Left cardiac atrium (tissue), 4 donors: Measurements from ENCODE around the gene TRIM24. TPM values are rescaled to one million over a fixed set of nuclear protein-coding genes. Genes with fewer than 3 reads are reported as not detected.

Source experiments
- ATAC-seq, 2 donors: fragments of 200-7000 bp; cut with Tn5 transposase; one replicate each; pipeline ENCODE4 v1.9.1; 2020; ENCODE audit warnings: mild to moderate bottlenecking in 2 of 2, moderate library complexity in 2 of 2
- DNase-seq: peaks from one replicate; pipeline ENCODE4 v3.0.0-alpha.2; 2020
- intact Hi-C, 2 donors: fragments of 100-400 bp; cut with DNase I; formaldehyde crosslinking; loops; one replicate each; pipeline versions ENCODE4 v1.14.1 to v1.15.1; 2022 to 2023
- total RNA-seq, 2 donors: library from RNA; stranded (reverse); fragmentation: NEBNext Ultra II Directional; extraction: Animal tissue kit (Norgen Biotek cat#: 25700); gene quantifications; one replicate each; pipeline ENCODE4 v1.2.1, GENCODE V29; 2021
- donor health status: DM: no; HTN: yes; CAD: no.
- donor health status: DM: no; HTN: yes; CAD: no; lungs with severe emphysema.
- donor health status: DM: yes; HTN: yes; CAD: no.
- donor health status: Dilated cardiomyopathy.

TRIM24 gene
- total RNA-seq, 2 donors from 2014 or later, result 14.9 to 15.2 TPM

DNA sequence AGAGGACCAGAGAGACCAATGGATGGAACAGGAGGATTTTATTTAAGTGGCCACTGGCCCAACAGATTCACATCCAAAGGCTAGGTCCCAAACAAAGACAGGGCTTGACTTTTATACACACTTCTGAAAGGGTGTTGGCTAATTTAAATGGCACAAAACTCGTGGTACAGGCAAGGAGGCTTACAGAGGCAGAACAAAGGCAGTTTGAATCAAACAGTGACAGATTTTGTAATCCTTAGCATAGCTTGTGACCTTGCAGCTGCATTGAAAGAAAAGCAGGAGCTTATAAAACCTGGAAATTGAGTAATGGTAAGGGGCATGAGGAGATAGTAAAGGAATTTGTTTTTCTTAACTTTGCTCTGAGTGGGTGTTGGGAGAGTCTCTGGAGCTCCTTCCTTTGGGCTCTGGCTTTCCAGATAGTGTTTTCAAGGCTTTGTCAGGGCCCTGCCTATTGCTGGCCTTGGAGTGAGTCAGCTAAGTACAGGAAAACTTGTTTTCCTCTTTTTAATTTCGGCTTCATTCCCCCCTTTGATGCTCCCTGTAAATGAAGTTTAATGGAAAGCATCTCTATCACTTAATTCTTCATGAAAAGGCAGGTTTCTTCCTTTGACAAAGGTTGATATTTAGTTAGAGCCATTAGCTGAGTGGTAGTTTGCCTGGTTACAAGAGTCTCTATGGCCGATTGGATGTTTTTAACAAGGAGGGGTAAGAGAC is 96.9 kb downstream of the TRIM24 start:
- no peak for DNase-seq
- intact Hi-C loops, result no loop called here
- no peak for ATAC-seq

DNA sequence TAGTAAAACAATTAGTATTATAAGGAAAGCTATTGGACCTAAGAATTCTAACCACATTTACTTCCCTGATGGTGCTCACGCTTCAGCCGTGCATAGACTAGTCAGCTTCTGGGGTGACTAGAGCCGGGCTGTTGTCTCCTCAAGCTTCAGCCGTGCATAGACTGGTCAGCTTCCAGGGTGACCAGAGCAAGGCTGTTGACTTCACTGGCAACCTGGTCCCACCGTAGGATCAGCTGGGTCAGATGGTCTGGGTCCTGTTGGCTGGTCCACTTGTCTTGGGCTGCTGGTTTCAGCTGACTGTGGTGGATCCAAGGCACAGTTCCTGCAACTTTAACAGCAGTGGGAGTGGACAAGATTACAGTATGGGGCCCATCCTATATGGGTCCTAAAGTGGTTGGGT is 99.4 kb downstream of the TRIM24 start:
- ATAC-seq (no peak), DNase-seq (no peak)
- intact Hi-C loops, result no loop called here

DNA sequence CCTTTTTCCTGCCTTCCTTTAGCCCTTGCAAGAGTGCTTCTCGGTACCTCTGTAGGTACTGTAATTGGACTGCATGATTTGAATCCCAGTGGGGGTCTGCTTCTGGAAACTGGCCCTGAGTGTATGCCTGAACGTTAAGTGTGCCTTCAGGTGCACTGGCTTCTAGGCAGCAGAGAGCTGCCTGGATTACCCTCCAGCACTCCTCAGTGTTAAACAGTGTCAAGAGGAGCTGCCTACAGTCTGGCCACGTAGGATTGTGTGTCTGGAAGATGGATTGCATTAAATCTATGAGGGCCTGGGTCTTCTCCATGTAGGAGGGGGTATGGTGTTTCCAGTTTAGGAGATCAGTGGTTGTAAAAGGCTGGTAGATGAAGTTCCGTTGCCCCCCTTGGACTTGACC is 103.7 kb downstream of the TRIM24 start:
- ATAC-seq, result no peak
- intact Hi-C loops, result no loop called here
- no peak for DNase-seq

GRCh38 chr7:138564365-138564764 is 104.3 kb downstream of the TRIM24 start:
- DNase-seq (no peak), ATAC-seq (peak in 1 of 2 donors; percentile 55)
- intact Hi-C loops, result no loop called here

GRCh38 chr7:138565071-138565450 is 105.0 kb downstream of the TRIM24 start:
- DNase-seq (no peak), ATAC-seq (peak in 1 of 2 donors; percentile 8)
- intact Hi-C loops, result no loop called here

DNA sequence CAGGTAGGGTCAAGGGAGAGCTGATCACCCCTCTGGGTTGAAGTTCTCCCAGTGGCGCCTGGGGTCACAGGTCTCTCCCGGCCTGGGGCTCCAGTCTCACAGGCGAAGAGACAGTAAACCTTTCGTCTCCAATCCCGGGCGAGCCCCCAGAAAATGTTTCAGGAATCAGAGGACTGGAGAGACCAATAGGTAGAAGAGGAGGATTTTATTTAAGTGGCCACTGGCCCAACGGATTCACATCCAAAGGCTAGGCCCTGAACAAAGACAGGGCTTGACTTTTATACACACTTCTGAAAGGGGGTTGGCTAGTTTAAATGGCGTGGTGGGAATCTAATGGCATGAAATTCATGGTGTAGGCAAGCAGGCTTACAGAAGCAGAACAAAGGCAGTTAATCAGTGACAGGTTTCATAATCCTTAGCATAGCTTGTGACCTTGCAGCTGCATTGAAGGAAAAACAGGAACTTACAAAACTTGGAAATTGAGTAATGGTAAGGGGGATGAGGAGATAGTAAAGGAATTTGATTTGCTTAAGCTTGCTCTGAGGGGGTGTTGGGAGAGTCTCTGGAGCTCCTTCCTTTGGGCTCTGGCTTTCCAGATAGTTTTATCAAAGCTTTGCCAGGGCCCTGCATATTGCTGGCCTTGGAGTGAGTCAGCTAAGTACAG is 105.5 kb downstream of the TRIM24 start:
- intact Hi-C loops, result no loop called here
- no peak for ATAC-seq

DNA sequence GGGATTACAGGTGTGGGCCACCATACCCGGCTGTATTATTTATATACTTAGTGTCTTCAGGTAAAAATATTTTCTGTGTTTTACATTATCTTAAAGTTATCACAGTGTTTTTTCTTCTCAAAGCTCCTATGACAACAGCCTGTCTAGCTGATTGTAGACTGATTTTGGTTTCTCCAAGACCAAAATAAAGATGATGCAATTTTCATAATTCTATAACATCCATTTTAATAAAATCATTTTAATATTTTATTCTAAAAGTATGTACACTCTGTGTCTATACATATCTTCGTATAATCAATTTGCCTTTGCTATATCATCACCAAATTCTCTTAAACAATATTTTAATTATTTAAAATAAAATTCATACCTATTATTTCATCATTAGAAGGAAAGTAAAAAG is 108.6 kb downstream of the TRIM24 start:
- intact Hi-C loops, result no loop called here
- ATAC-seq, result no peak
- no peak for DNase-seq

More for the DNA sequence above, 105.5 kb downstream of the TRIM24 start:
- no peak for DNase-seq

DNA sequence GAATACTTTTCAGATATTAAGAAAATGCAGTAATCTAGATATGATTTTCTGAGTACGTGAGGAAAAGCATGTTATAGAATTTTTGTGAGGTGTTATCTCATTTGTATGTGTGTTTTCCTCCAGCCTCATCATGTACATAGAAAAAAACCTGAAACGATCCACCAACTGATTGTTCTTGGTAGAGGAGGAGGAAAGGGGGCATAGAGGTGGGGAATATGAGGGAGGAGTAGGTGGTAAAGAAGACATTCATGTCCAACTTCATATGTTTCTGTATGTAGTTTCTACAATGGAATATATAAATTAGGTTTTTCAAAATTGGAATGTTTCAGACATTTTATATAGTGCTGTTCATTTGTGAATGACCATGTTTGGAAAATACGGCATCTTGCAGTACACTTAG is 109.4 kb downstream of the TRIM24 start:
- DNase-seq, result no peak
- no peak for ATAC-seq
- intact Hi-C loops, result no loop called here

DNA sequence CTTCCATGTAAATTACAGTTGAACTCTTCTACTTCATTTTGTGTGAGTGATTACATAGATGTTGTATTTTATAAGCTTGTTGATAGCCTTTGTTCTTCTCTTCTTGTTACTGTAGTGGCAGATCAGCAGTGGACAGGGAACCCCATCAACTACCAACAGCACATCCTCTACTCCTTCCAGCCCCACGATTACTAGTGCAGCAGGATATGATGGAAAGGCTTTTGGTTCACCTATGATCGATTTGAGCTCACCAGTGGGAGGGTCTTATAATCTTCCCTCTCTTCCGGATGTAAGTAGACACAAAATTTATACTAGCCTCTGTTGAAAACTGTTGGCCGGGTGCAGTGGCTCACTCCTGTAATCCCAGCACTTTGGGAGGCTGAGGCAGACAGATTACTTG is 110.7 kb downstream of the TRIM24 start:
- intact Hi-C loops, result no loop called here
- DNase-seq (no peak), ATAC-seq (no peak)

GRCh38 chr7:138573741-138574140 is 113.7 kb downstream of the TRIM24 start:
- no peak for ATAC-seq
- no peak for DNase-seq
- intact Hi-C loops, result no loop called here

GRCh38 chr7:138575897-138576428 is 115.9 kb downstream of the TRIM24 start:
- ATAC-seq, result no peak
- intact Hi-C loops, result no loop called here

GRCh38 chr7:138579136-138579535 is 119.1 kb downstream of the TRIM24 start:
- no peak for ATAC-seq
- intact Hi-C loops, result no loop called here
- DNase-seq, result no peak

More at GRCh38 chr7:138575897-138576428, 115.9 kb downstream of the TRIM24 start:
- DNase-seq, result no peak

GRCh38 chr7:138579671-138580070 is 119.6 kb downstream of the TRIM24 start:
- no peak for ATAC-seq
- intact Hi-C loops, result no loop called here
- no peak for DNase-seq

DNA sequence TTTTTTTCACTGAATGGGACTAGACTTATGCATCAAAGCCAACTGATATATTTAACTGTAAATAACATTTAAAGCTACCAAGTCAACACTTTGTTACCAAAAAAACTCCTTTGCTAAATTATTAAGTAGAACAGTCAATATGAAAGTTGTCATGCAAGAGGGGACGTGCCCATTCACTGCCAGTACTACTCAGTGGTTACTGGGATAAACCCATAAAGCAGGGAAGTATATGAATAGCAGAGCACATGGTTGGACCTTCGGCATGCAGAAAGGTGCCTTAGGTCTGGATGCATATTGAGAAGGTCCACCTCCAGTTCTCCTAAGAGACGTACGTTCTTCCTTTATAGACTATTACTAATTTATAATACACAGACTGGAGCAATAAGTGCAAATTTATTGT is 121.0 kb downstream of the TRIM24 start:
- intact Hi-C loops, result no loop called here
- no peak for ATAC-seq

DNA sequence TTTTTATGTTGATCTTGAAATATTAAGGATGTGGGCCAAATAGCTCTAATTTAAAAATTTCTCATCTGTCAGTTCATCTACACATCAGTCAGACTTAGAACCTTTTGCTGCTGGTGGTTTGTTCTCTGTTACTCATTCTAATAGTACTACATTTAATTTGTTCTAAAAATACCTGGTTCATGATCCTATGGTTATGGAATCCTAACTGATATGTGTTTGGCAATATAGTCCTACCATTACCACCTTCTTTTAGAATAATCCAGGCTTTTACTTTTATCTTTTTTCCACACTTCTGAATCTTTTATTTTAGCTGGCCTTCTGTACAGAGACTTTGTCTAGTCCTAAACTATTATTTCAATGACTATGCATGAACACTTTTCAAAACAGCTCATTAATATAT is 124.2 kb downstream of the TRIM24 start:
- ATAC-seq, result no peak
- intact Hi-C loops, result no loop called here
- DNase-seq, result no peak

More for the DNA sequence above, 121.0 kb downstream of the TRIM24 start:
- DNase-seq, result no peak

DNA sequence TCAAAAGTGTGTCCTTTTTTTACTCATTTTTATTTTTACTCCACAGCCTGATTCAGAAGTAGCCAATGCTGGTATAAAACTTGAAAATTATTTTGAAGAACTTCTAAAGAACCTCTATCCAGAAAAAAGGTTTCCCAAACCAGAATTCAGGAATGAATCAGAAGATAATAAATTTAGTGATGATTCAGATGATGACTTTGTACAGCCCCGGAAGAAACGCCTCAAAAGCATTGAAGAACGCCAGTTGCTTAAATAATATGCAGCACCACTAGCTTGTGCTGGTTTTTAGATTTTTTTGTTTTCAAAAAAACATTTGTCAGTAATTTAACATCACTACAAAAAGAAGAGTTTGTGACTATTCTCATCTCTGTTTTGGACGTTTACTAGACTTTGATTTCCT is 124.6 kb downstream of the TRIM24 start:
- DNase-seq, result no peak
- ATAC-seq, result no peak
- intact Hi-C loops, result no loop called here

- intact Hi-C loops, result no loop called here
- ATAC-seq, result no peak
These were observed 125.4 kb downstream of the TRIM24 start for GRCh38 chr7:138585283-138585993.

GRCh38 chr7:138587485-138587884 is 127.4 kb downstream of the TRIM24 start:
- intact Hi-C loops, result no loop called here
- no peak for ATAC-seq
- DNase-seq, result no peak

More at GRCh38 chr7:138585283-138585993, 125.4 kb downstream of the TRIM24 start:
- DNase-seq, result no peak

DNA sequence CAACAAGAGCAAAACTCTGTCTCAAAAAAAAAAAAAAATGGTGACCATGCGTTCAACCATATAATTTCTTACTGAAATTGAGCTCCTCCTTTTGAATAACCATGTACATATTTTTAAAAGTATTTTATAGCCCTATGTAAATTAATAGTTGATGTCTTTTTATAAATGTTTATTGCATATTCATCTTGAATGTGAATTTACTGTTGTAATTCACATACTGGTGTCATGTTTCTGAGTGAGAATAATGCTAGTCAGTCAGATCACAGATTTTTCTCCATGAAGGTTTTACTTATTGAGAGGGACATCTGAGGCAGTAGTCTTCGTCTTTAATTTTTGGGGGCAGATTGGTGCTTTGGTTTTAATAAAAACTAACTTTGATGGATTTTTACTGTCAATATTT is 128.9 kb downstream of the TRIM24 start:
- no peak for ATAC-seq
- no peak for DNase-seq
- intact Hi-C loops, result no loop called here

DNA sequence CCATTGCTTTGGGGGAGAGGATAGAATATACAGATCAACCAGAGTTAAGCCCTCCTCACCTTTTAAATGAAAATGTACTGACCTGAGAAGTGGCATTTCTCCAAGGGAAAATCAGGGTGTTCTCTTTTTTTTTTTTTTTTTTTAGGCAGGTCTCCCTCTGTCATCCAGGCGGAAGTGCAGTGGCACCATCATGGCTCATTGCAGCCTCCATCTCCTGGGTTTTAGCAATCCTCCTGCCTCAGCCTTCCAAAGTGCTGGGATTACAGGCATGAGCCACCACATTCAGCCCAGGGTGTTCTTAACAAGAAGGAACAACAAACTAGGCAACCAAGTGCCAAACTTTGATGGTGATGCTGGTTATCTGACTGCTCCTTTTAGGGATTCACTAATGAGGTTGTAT is 130.1 kb downstream of the TRIM24 start:
- no peak for DNase-seq
- intact Hi-C loops, result no loop called here
- no peak for ATAC-seq
